GM21717 (cell line): ENCODE results near the gene ADGRG2.

Experiments used
- ATAC-seq: cut with Tn5 transposase; IDR thresholded peaks from one replicate; pipeline ENCODE4 v1.9.1; 2021; ENCODE audit warnings: mild to moderate bottlenecking, moderate library complexity; ENCODE audit not compliant: unreplicated experiment

Gene ADGRG2, protein sequence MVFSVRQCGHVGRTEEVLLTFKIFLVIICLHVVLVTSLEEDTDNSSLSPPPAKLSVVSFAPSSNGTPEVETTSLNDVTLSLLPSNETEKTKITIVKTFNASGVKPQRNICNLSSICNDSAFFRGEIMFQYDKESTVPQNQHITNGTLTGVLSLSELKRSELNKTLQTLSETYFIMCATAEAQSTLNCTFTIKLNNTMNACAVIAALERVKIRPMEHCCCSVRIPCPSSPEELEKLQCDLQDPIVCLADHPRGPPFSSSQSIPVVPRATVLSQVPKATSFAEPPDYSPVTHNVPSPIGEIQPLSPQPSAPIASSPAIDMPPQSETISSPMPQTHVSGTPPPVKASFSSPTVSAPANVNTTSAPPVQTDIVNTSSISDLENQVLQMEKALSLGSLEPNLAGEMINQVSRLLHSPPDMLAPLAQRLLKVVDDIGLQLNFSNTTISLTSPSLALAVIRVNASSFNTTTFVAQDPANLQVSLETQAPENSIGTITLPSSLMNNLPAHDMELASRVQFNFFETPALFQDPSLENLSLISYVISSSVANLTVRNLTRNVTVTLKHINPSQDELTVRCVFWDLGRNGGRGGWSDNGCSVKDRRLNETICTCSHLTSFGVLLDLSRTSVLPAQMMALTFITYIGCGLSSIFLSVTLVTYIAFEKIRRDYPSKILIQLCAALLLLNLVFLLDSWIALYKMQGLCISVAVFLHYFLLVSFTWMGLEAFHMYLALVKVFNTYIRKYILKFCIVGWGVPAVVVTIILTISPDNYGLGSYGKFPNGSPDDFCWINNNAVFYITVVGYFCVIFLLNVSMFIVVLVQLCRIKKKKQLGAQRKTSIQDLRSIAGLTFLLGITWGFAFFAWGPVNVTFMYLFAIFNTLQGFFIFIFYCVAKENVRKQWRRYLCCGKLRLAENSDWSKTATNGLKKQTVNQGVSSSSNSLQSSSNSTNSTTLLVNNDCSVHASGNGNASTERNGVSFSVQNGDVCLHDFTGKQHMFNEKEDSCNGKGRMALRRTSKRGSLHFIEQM

DNA sequence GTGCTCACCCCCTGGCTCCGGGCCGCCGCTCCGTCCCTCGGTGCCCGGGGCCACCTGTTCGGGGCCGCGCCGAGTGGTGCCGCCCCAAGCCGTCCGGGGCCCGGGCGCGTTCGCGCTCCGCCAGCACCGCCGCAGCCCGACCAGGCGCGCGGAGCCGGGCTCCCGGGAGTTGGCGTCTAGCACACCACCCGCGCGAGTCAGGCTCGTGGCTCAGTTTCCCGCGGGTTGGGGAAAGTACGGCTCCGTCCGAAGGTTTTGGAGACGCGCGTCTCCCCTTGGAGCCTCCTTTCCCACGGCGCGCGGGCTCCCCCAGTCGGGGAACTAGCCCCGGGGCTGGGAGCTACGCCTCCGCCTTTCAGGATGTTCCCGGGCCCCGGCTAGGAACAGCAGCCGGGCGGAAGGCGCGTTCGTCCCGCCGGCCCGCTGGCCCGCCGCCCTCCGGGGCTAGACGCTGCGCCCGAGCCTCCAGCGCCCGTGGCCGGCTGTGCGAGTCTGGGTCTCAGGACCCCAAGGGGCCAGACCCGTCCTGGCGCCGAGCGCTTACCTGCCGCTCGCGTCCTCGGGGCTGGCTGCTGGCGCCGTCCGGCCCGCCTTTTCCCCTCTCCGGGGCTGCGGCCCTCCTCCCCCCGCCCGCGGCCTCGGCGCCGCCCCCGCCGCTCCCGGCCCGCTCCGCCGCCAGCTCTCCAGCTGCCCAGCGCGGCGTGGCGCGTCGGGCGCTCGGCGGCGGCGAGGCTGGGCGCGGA is at the start of gene ADGRG2:
Gene ADGRG2, minus strand, starts transcription at position 571 of the 743 bp plus-strand sequence. CDS start 53,634 bp downstream, outside the sequence.
- ATAC-seq = no peak

DNA sequence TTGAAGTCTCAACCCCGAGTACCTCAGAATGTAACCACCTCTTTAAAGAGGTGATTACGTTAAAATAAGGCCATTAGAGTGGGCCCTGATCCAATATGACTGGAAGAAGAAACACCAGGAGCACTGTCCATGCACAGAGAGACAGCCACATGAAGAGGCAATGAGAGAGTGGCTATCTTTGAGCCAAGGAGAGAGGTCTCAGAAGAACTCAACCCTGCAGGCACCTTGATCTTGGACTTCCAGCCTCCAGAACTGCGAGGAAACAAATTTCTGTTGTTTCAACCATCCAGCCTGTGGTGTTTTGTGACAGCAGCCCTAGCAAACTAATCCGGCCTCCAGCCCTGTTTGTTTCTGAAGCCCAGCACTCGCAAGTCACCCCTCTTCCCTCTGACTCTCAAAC is 46.3 kb upstream of the ADGRG2 start:
- no peak for ATAC-seq

DNA sequence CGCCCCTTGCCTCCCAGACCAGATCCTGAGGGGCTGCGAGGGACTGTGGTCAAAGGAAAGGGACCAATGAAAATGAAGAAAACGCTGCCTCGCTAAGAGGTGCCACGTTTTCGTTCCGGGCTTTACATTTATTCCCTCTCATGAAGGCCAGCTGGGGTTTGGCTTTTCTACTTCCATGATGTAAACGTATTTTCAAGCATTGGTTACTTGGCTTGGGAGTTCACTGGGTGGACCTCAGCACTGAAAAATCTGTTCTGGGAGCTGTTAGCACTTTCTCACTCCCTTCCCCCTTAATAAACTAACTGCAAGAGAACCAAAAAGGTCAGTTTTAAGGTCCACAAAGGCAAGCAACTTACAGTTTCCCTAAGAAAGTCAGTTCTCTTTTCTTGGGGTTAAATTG is 40.6 kb upstream of the ADGRG2 start:
- no peak for ATAC-seq

DNA sequence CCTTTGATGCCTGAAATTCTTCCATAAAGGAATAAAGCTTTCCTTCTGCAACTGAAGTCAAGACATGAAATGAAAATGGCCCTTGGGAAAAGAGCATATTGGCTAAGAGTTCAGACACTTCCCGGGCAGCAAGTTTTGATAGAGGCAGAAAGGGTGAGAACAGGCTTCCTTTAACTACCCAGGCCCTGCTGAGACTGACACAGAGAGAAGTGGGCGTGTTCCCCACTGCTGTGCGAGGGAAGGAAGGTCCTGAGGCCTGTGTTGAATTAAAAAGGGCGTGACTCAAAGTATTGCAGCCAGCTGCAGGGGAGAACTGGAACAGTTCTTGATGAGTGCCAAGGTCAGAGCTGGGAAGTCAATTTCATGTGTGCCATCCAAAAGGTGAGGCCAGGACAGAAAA is 33.9 kb upstream of the ADGRG2 start:
- ATAC-seq = no peak

DNA sequence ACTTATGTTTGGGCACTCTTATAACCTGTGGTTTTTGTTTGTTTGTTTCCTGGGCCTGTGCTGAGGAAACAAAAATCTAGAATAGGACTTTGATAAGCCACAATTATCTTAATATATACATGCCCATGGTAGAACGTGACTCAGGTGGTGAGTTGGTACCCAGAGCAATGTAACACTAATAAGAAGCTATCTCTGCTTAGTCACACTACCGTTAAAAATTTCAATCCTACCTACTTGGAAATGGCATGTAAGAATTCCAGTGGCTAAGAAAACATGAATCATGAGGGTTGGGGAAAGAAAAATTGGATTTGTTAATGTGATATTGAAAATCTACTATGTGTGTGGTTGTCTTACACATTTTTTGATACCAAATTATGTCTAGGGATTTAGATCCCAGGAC is 30.5 kb upstream of the ADGRG2 start:
- no peak for ATAC-seq

GRCh38 chrX:19137067-19137466 is 14.8 kb upstream of the ADGRG2 start:
- no peak for ATAC-seq

GRCh38 chrX:19133784-19134183 is 11.5 kb upstream of the ADGRG2 start:
- ATAC-seq = no peak

GRCh38 chrX:19133231-19133630 is 11.0 kb upstream of the ADGRG2 start:
- ATAC-seq = no peak

DNA sequence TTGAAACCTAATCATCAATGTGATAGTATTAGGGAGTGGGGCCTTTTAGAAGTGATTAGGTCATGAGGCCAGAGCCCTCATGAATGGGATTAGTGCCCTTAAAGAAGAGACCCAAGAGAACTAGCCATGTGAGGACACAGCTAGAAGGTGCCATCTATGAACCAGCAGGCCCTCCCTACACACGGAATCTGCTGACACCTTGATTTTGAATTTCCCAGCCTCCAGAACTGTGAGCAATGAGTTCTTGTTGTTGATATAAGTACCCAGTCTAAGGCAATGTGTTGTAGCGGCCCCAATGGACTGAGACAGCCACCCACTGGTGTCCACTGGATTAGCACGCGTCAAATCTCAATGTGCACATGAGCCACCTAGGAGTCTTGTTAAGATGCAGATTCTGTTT is 8.4 kb upstream of the ADGRG2 start:
- ATAC-seq = no peak

DNA sequence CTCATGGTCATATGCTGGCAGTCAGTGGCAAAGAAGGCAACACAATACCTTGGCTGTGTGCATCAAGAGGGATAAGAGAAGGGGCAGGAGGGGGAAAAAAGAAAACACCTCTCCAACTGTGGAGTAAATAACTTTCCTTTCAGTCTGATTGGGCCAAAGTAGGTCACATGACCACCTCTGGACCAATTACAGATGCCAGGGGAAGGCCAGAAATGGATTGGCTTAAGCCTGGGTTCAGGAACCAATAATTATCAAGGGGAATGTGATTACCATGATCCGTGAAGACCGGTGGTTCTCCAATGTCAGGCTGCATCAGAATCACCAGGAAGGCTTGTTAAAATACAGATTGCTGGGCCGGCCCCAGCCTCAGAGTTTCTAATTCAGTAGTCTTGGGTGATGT is 7.4 kb upstream of the ADGRG2 start:
- no peak for ATAC-seq

- ATAC-seq = no peak
These were observed 5.4 kb upstream of the ADGRG2 start for GRCh38 chrX:19127649-19128168.

- ATAC-seq = no peak
These were observed 357 bp upstream of the ADGRG2 start for GRCh38 chrX:19122641-19123009.

DNA sequence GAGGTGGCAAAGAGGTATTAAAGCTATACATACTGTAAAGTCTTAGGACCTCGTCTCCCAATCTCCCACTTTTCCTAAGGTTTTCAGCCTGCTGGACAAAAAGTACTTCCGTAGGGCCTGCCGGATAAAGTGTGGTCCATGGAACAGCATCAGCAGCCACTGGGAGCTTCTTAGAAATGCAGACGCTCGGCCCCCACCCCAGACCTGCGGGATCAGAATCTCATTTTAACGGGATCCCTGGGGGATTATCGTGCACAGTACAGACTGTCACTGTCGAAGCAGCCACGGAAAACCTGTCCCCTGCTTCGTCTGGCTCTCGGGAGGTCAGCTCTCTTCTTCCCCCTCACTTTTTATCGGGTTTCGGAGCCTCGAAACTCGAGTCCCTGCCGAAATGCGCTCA is 802 bp downstream of the ADGRG2 start:
- ATAC-seq = no peak

GRCh38 chrX:19110642-19111041 is 11.6 kb downstream of the ADGRG2 start:
- no peak for ATAC-seq

GRCh38 chrX:19107035-19107434 is 15.2 kb downstream of the ADGRG2 start:
- ATAC-seq = no peak

DNA sequence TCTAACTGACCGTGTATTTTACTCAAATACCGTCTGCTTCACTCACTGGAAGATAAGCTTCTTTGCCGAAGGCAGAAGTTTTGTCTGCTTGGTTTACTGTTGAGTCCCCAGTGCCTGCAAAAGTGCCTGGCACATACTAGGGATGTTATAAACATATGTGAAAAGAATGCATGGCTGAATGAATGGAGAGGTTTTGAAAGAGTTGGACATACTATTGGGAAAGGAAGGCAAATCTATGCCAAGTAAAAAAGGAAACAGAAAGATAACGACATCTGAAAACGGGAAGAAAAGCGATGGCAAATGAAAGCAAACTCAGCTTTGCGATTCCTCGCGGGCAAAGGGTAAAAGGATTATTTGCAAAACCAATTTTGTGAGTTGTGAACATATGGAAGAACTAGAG is 21.7 kb downstream of the ADGRG2 start:
- no peak for ATAC-seq

DNA sequence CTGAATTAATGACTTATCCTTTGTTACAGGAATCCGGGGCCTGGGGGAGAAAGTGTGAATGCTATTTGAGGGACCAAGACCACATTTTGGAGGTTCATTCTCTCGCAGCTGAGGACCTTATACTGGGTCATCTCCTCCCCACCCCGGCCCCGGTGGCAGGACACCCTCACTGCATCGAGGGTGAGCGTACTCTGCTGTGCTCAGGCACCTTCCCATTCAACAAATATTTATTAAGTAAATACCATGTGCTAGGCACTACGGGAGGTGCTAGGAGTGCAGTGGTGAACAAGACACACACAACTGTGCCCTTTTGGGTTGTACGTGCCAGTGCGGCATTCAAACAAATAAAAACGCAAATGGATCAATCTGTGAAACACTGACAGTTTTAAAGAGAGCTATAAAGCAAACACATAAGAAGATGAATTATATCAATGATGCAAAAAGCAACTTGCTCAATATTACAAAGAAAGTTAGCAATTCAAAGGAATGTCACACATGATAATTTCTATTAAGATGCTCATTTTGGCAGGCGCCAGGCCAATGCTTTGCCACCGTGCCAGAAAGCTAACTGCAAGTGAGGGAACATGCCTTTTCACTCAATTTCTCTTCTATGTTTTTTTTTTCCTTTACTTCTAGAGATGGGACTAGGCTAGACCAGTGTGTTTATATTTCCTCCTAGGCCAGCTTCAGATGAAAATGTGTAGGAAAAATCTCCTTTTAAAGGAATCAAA is 24.6 kb downstream of the ADGRG2 start:
- no peak for ATAC-seq

- no peak for ATAC-seq
These were observed 25.7 kb downstream of the ADGRG2 start for GRCh38 chrX:19096586-19096985.

- no peak for ATAC-seq
These were observed 27.6 kb downstream of the ADGRG2 start for GRCh38 chrX:19094654-19095053.

DNA sequence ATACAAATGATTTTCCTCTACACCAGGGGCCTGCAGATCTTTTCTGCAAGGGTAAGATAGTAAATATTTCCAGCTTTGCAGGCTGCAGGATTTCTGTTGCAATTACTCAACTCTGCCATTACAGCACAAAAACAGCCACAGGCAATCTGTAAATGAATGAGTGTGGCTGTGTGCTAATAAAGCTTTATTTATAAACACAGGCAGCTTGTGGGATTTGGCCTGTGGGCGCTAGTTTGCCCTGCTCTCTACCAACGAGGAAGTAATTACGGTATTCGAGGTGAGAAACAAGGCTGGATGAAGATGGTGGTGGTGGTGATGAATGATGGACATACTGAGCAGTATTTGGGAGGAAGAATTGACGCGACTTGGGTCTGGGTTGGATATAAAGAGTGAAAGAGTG is 30.7 kb downstream of the ADGRG2 start:
- ATAC-seq = no peak
